HG02970 (cell line): ENCODE measurements around the gene CAMKMT.

Experiments used
- ATAC-seq: cut with Tn5 transposase; IDR thresholded peaks from one replicate; pipeline ENCODE4 v1.9.1; 2021; ENCODE audit warnings: mild to moderate bottlenecking, moderate library complexity, moderate number of reproducible peaks; ENCODE audit not compliant: unreplicated experiment, low FRiP score

CAMKMT gene

GRCh38 chr2:44810892-44811530 lies 449.3 kb downstream of the CAMKMT start:
- ATAC-seq, result no peak

- ATAC-seq, result no peak
Observed at GRCh38 chr2:44813165-44813564, 451.4 kb downstream of the CAMKMT start.

- no peak for ATAC-seq
Observed at GRCh38 chr2:44813658-44814057, 451.9 kb downstream of the CAMKMT start.

- ATAC-seq, result no peak
Observed at GRCh38 chr2:44817256-44817655, 455.5 kb downstream of the CAMKMT start.

- no peak for ATAC-seq
Observed at GRCh38 chr2:44817673-44818335, 456.1 kb downstream of the CAMKMT start.

- ATAC-seq, result no peak
Observed at GRCh38 chr2:44819061-44819460, 457.3 kb downstream of the CAMKMT start.

- ATAC-seq, result no peak
Observed at GRCh38 chr2:44821500-44821899, 459.8 kb downstream of the CAMKMT start.

GRCh38 chr2:44822174-44822573 lies 460.4 kb downstream of the CAMKMT start:
- no peak for ATAC-seq
